Measurements from ENCODE around the gene NPB.

GRCh38 chr17:81863123-81863675, 38.8 kb upstream of the NPB start:
- TF ChIP-seq RAD21 (conservative IDR thresholded peaks at IDR 0.05), result no peak
- no peak for TF ChIP-seq CTCF (IDR thresholded peaks at IDR 0.05; ENCODE audit: poor library complexity, severe bottlenecking)
- no peak for TF ChIP-seq EZH2 (IDR thresholded peaks at IDR 0.05; ENCODE audit: borderline replicate concordance, insufficient read depth, low read length, poor library complexity, severe bottlenecking)
- peak; percentile 11 for TF ChIP-seq POLR2AphosphoS5 (IDR thresholded peaks at IDR 0.05)
- TF ChIP-seq EP300 (conservative IDR thresholded peaks at IDR 0.05; ENCODE audit: poor library complexity, severe bottlenecking), result no peak
